Hepatocyte (in vitro differentiated cells): ENCODE results near the gene DNAH6. TPM values are rescaled to one million over a fixed set of nuclear protein-coding genes. Genes with fewer than 3 reads are reported as not detected.

Experiments used
- DNase-seq: peaks from one replicate; pipeline ENCODE4 v3.0.0-alpha.2; 2016; ENCODE audit warnings: low spot score
- H2AFZ ChIP-seq: fragments of 200-600 bp; sonication (generic); 2 replicates; pipeline ENCODE4 v1.6.0; 2016; ENCODE audit warnings: antibody characterized with exemption, mild to moderate bottlenecking
- H3K27ac ChIP-seq: fragments of 200-600 bp; sonication (generic); 2 replicates; pipeline ENCODE4 v1.5.1; 2016; ENCODE audit warnings: mild to moderate bottlenecking
- H3K27me3 ChIP-seq: fragments of 200-600 bp; sonication (generic); 2 replicates; pipeline ENCODE4 v1.6.1; 2016
- H3K36me3 ChIP-seq: fragments of 200-600 bp; sonication (generic); replicated peaks from 2 replicates; pipeline ENCODE4 v1.5.1; 2016; ENCODE audit warnings: low read depth; ENCODE audit not compliant: insufficient read depth
- H3K4me1 ChIP-seq: fragments of 200-600 bp; sonication (generic); 2 replicates; pipeline ENCODE4 v1.5.1; 2016; ENCODE audit warnings: mild to moderate bottlenecking, moderate library complexity; ENCODE audit not compliant: insufficient read depth
- H3K4me2 ChIP-seq: fragments of 200-600 bp; sonication (generic); 2 replicates; pipeline ENCODE4 v1.6.0; 2016
- H3K4me3 ChIP-seq: fragments of 200-600 bp; sonication (generic); 2 replicates; pipeline ENCODE4 v1.5.1; 2016; ENCODE audit warnings: mild to moderate bottlenecking
- H3K79me2 ChIP-seq: fragments of 200-600 bp; sonication (generic); 2 replicates; pipeline ENCODE4 v1.6.0; 2017; ENCODE audit warnings: mild to moderate bottlenecking
- H3K9me2 ChIP-seq: fragments of 200-600 bp; sonication (generic); replicated peaks from 2 replicates; pipeline ENCODE4 v1.6.0; 2017; ENCODE audit warnings: mild to moderate bottlenecking; ENCODE audit not compliant: insufficient read depth
- H3K9me3 ChIP-seq: fragments of 200-600 bp; sonication (generic); 2 replicates; pipeline ENCODE4 v1.5.1; 2016; ENCODE audit warnings: low read depth, mild to moderate bottlenecking
- H4K20me1 ChIP-seq: fragments of 200-600 bp; sonication (generic); 2 replicates; pipeline ENCODE4 v1.6.0; 2016; ENCODE audit warnings: mild to moderate bottlenecking; ENCODE audit not compliant: insufficient read depth, poor library complexity, severe bottlenecking
- EZH2 ChIP-seq: fragments of 200-600 bp; sonication (generic); IDR thresholded peaks from 2 replicates; pipeline ENCODE4 v1.6.1; 2016; ENCODE audit warnings: antibody characterized with exemption, mild to moderate bottlenecking, borderline replicate concordance
- EZH2phosphoT487 ChIP-seq: fragments of 200-600 bp; sonication (generic); IDR thresholded peaks from one replicate; pipeline ENCODE4 v1.6.1; 2018; ENCODE audit warnings: antibody characterized with exemption, mild to moderate bottlenecking, low read depth, moderate library complexity; ENCODE audit not compliant: unreplicated experiment, severe bottlenecking
- WGBS: methylation state at CpG from one replicate; pipeline ENCODE4 v1.1.6; 2016; ENCODE audit warnings: low lambda C conversion rate; ENCODE audit errors: missing lambda C conversion rate; 5-methylcytosine and 5-hydroxymethylcytosine counted together
- polyA plus RNA-seq: library from polyadenylated mRNA; unstranded; fragments of >200 nt; fragmentation: Nextera tagmentation; extraction: Ambion mirVana; gene quantifications from 2 replicates; pipeline ENCODE4 v1.2.1, GENCODE V29; 2016
- total RNA-seq: library from RNA; depleted of rRNA; stranded (reverse); fragments of >200 nt; gene quantifications from 2 replicates; pipeline ENCODE4 v1.2.3, GENCODE V29; 2014
- TF ChIP-seq, protein P1 (sequence below): fragments of 200-600 bp; sonication (generic); IDR thresholded peaks from 2 replicates; pipeline ENCODE4 v1.5.1; 2016; ENCODE audit warnings: antibody characterized with exemption, mild to moderate bottlenecking; ENCODE audit not compliant: poor library complexity

The DNAH6 gene
- total and polyA plus RNA-seq, 2 experiments from 2014 or later = 1.0 to 1.2 TPM

DNA sequence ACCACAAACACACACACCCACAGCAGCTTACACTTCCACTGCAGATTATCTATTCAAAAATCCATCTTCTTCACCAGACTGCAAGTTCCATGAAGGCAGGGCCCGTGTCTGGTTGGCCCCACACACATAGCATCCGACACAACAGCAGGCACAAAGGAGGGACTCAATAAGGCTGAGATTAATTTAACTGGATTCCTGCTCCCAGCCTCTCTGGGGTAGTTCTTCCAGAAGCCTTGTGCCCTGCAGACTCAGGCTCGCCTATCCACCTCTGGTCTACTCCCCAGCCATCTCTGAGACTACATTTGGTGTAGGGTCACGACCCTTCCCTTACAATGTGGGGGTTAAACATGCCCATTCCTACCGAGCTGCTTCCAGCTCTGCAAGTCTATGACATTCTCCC lies 306.9 kb downstream of the DNAH6 start:
- H3K27ac ChIP-seq = no peak overlapping the region
- H2AFZ ChIP-seq = no peak overlapping the region
- no peaks in the 10 kb centered on the region for H3K9me2 ChIP-seq
- H3K36me3 ChIP-seq = no peaks in the 10 kb centered on the region
- no peaks in the 10 kb centered on the region for H4K20me1 ChIP-seq
- H3K4me3 ChIP-seq = no peak overlapping the region
- no peak for DNase-seq
- TF ChIP-seq, protein P1, sequence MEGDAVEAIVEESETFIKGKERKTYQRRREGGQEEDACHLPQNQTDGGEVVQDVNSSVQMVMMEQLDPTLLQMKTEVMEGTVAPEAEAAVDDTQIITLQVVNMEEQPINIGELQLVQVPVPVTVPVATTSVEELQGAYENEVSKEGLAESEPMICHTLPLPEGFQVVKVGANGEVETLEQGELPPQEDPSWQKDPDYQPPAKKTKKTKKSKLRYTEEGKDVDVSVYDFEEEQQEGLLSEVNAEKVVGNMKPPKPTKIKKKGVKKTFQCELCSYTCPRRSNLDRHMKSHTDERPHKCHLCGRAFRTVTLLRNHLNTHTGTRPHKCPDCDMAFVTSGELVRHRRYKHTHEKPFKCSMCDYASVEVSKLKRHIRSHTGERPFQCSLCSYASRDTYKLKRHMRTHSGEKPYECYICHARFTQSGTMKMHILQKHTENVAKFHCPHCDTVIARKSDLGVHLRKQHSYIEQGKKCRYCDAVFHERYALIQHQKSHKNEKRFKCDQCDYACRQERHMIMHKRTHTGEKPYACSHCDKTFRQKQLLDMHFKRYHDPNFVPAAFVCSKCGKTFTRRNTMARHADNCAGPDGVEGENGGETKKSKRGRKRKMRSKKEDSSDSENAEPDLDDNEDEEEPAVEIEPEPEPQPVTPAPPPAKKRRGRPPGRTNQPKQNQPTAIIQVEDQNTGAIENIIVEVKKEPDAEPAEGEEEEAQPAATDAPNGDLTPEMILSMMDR = no peak
- TF ChIP-seq EZH2 (no peak), EZH2phosphoT487 (no peak)
- H3K9me3 ChIP-seq = no peaks in the 10 kb centered on the region
- 76% methylated on average over 5 of the region's 5 CpGs for WGBS
- no peak overlapping the region for H3K4me2 ChIP-seq
- no peaks in the 10 kb centered on the region for H3K4me1 ChIP-seq
- H3K79me2 ChIP-seq = no peaks in the 10 kb centered on the region
- H3K27me3 ChIP-seq = no peaks in the 10 kb centered on the region

DNA sequence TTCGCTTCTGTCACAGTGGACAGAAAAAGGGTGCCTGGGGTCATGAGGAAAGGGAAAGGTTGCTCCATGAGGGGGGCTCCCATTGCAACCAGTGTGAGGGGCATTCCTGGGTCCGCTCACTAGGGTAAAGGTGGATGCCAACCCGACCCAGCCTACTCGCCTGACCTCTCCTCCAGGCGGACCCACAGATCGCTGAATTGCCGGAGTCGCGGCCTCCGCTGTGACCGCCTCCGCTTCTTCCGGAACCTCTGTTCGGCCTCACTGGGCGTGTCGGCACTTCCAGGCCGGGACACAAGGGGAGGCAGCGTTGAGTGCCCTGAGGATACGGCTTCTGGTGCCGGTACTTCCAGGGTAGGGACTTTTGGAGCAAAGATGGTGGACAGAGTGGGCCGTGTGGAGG lies 307.5 kb downstream of the DNAH6 start:
- Histone ChIP-seq H3K27ac (no peak overlapping the region), H3K4me3 (no peak overlapping the region), H4K20me1 (no peaks in the 10 kb centered on the region), H3K79me2 (no peaks in the 10 kb centered on the region), H3K9me3 (no peaks in the 10 kb centered on the region), H3K4me1 (no peaks in the 10 kb centered on the region), H3K9me2 (no peaks in the 10 kb centered on the region), H3K36me3 (no peaks in the 10 kb centered on the region), H3K4me2 (no peak overlapping the region), H3K27me3 (no peaks in the 10 kb centered on the region), H2AFZ (no peak overlapping the region)
- no peak for DNase-seq
- TF ChIP-seq EZH2 (no peak), EZH2phosphoT487 (no peak)
- TF ChIP-seq, protein P1 = no peak
- 97% methylated on average over 21 of the region's 21 CpGs for WGBS

DNA sequence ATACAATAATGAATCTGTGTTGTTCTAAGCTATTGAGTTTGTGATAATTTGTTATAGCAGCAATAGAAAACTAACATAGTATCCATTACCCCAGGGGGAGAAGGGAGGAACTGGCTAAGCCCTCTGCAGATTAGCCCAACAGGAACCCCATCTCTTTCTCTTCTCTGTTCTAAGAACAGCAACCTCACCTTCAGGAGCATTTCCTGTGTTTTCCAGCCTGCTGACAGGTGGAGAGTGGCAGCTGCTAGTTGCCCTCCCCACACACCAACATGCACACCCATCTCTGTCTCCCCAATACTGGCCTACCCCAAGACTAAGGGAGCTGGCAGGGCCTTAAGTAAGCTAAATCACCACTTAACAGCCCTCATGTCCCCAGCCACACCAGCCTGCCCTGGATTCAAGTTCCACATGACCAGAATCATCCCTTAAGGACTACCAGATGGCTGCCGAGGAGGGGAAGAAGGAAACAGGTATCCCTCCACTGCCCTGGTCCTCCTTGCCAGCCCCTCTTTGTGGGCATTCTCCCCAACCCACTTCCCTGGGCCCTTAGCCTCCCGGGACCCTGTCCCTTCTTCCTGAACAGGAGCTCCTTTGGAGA lies 311.8 kb downstream of the DNAH6 start:
- H2AFZ ChIP-seq = no peak overlapping the region
- H3K4me3 ChIP-seq = no peak overlapping the region
- TF ChIP-seq, protein P1 = no peak
- TF ChIP-seq EZH2phosphoT487 (no peak), EZH2 (no peak)
- H3K4me1 ChIP-seq = no peaks in the 10 kb centered on the region
- no peak overlapping the region for H3K4me2 ChIP-seq
- no peaks in the 10 kb centered on the region for H3K27me3 ChIP-seq
- no peak overlapping the region for H3K27ac ChIP-seq
- no peaks in the 10 kb centered on the region for H3K36me3 ChIP-seq
- H3K9me3 ChIP-seq = no peaks in the 10 kb centered on the region
- 93% methylated on average over 2 of the region's 2 CpGs for WGBS
- no peaks in the 10 kb centered on the region for H3K79me2 ChIP-seq
- no peak for DNase-seq
- no peaks in the 10 kb centered on the region for H4K20me1 ChIP-seq
- H3K9me2 ChIP-seq = no peaks in the 10 kb centered on the region
